SK-N-SH (cell line): ENCODE results near the gene TMPRSS9. TPM values are rescaled to one million over a fixed set of nuclear protein-coding genes. Genes with fewer than 3 reads are reported as not detected.

Experiments used
- CTCF ChIA-PET: fragments of 300-600, 350-600 bp; formaldehyde crosslinking; extraction: SDS; loops from one replicate; lab custom pipeline; 2021; lab: Yijun Ruan, JAX
- POLR2A ChIA-PET: fragments of 350-600 bp; sonication (Branson Sonifier 250); formaldehyde crosslinking; extraction: SDS; loops from one replicate; lab custom pipeline; 2020; ENCODE audit warnings: antibody characterized with exemption, inconsistent platforms; lab: Yijun Ruan, JAX
- DNase-seq: peaks from one replicate; pipeline ENCODE4 v3.0.0; 2012
- H2AFZ ChIP-seq: fragments of 200-600 bp; sonication (generic); 2 replicates; pipeline ENCODE4 v1.8.1; 2016; ENCODE audit warnings: antibody characterized with exemption, mild to moderate bottlenecking, low read depth
- H3F3A ChIP-seq: fragments of 200-600 bp; sonication (generic); replicated peaks from 2 replicates; pipeline ENCODE3; 2016; ENCODE audit warnings: antibody characterized with exemption, mild to moderate bottlenecking; ENCODE audit not compliant: insufficient read depth
- H3K27ac ChIP-seq, 2 experiments: fragments of 200-500 bp in 1 of 2; fragments of 200-600 bp in 1 of 2; sonication (Bioruptor generic) in 1 of 2; sonication (generic), shearing (Covaris generic) in 1 of 2; 2 replicates each; pipeline versions ENCODE4 v1.5.1 to v1.6.1; 2014 to 2016; ENCODE audit warnings: low read depth in 2 of 2, inconsistent platforms in 1 of 2, low read length in 1 of 2, mild to moderate bottlenecking in 1 of 2, mixed read lengths in 1 of 2
- H3K27me3 ChIP-seq: fragments of 200-600 bp; sonication (generic), shearing (Covaris generic); 2 replicates; pipeline ENCODE4 v1.6.1; 2016; ENCODE audit warnings: mixed run types; ENCODE audit not compliant: insufficient read depth
- H3K36me3 ChIP-seq, 2 experiments: fragments of 200-500 bp in 1 of 2; fragments of 200-600 bp in 1 of 2; sonication (Bioruptor generic) in 1 of 2; sonication (generic) in 1 of 2; replicated peaks in 1 of 2; 2 replicates each; pipeline versions ENCODE3 to v1.5.1; 2014 to 2016; ENCODE audit warnings: low read length in 1 of 2, mild to moderate bottlenecking in 1 of 2; ENCODE audit not compliant: insufficient read depth in 2 of 2, control insufficient read depth in 1 of 2
- H3K4me1 ChIP-seq, 2 experiments: fragments of 200-500 bp in 1 of 2; fragments of 200-600 bp in 1 of 2; sonication (Bioruptor generic) in 1 of 2; sonication (generic), shearing (Covaris generic) in 1 of 2; 2 replicates each; pipeline versions ENCODE4 v1.5.1 to v1.6.1; 2014 to 2016; ENCODE audit warnings: low read depth in 1 of 2, low read length in 1 of 2, mixed run types in 1 of 2; ENCODE audit not compliant: insufficient read depth in 2 of 2, control insufficient read depth in 1 of 2
- H3K4me2 ChIP-seq: fragments of 200-600 bp; sonication (generic), shearing (Covaris generic); 2 replicates; pipeline ENCODE4 v1.6.1; 2017; ENCODE audit warnings: mixed run types
- H3K4me3 ChIP-seq, 2 experiments: fragments of 200-500 bp in 1 of 2; fragments of 200-600 bp in 1 of 2; sonication (Bioruptor generic) in 1 of 2; sonication (generic), shearing (Covaris generic) in 1 of 2; 2 replicates each; pipeline versions ENCODE4 v1.5.1 to v1.8.1; 2014 to 2016; ENCODE audit warnings: low read depth in 2 of 2, inconsistent platforms in 1 of 2, low read length in 1 of 2, mild to moderate bottlenecking in 1 of 2, mixed read lengths in 1 of 2, moderate library complexity in 1 of 2
- H3K79me2 ChIP-seq: fragments of 200-600 bp; sonication (generic); 2 replicates; pipeline ENCODE4 v1.8.1; 2017; ENCODE audit warnings: mild to moderate bottlenecking; ENCODE audit not compliant: insufficient read depth
- H3K9ac ChIP-seq: fragments of 200-600 bp; sonication (generic); 2 replicates; pipeline ENCODE4 v1.6.1; 2017; ENCODE audit warnings: mixed run types
- H3K9me2 ChIP-seq: fragments of 200-600 bp; sonication (generic); 2 replicates; pipeline ENCODE4 v1.6.1; 2017; ENCODE audit warnings: mixed run types
- H3K9me3 ChIP-seq: fragments of 200-600 bp; sonication (generic); 2 replicates; pipeline ENCODE4 v1.6.1; 2017; ENCODE audit warnings: mixed run types, mild to moderate bottlenecking, moderate library complexity
- H4K20me1 ChIP-seq: fragments of 200-600 bp; sonication (generic); 2 replicates; pipeline ENCODE4 v1.6.1; 2017; ENCODE audit warnings: mild to moderate bottlenecking, mixed run types; ENCODE audit not compliant: insufficient read depth
- CHD2 ChIP-seq: fragments of 150-350 bp; IDR thresholded peaks from 2 replicates; pipeline ENCODE4 v1.6.1; 2018; ENCODE audit warnings: low read length; ENCODE audit not compliant: partially characterized antibody
- ELF1 ChIP-seq: IDR thresholded peaks from 2 replicates; pipeline ENCODE4 v1.4.0; 2012
- FOXM1 ChIP-seq: IDR thresholded peaks from 2 replicates; pipeline ENCODE4 v1.4.0; 2012; ENCODE audit warnings: low read depth, mild to moderate bottlenecking
- IRF3 ChIP-seq: fragments of 150-350 bp; IDR thresholded peaks from 2 replicates; pipeline ENCODE4 v1.6.1; 2016; ENCODE audit warnings: mild to moderate bottlenecking, low read depth, low read length
- JUND ChIP-seq: IDR thresholded peaks from 2 replicates; pipeline ENCODE4 v1.4.0; 2012
- MEF2A ChIP-seq: IDR thresholded peaks from 2 replicates; pipeline ENCODE4 v1.4.0; 2012; ENCODE audit warnings: low read depth, borderline replicate concordance
- MXI1 ChIP-seq: IDR thresholded peaks from 2 replicates; pipeline ENCODE4 v1.6.1; 2012; ENCODE audit warnings: mild to moderate bottlenecking, low read depth, low read length, improper control_type of control experiment
- REST ChIP-seq: IDR thresholded peaks from 2 replicates; pipeline ENCODE4 v1.6.1; 2012; ENCODE audit warnings: mild to moderate bottlenecking, low read depth, low read length, moderate library complexity
- RFX5 ChIP-seq: IDR thresholded peaks from 2 replicates; pipeline ENCODE4 v1.6.1; 2012; ENCODE audit warnings: mild to moderate bottlenecking, improper control_type of control experiment, low read length
- SIN3A ChIP-seq: IDR thresholded peaks from 2 replicates; pipeline ENCODE4 v1.6.1; 2012; ENCODE audit warnings: low read depth, mild to moderate bottlenecking, low read length, moderate library complexity, borderline replicate concordance
- SMC3 ChIP-seq: IDR thresholded peaks from 2 replicates; pipeline ENCODE4 v1.6.1; 2012; ENCODE audit warnings: low read depth, low read length, improper control_type of control experiment
- TEAD4 ChIP-seq: IDR thresholded peaks from 2 replicates; pipeline ENCODE4 v1.4.0; 2012; ENCODE audit warnings: mild to moderate bottlenecking, borderline replicate concordance; ENCODE audit not compliant: insufficient read depth
- YY1 ChIP-seq: IDR thresholded peaks from 2 replicates; pipeline ENCODE4 v1.4.0; 2012; ENCODE audit warnings: low read depth, mild to moderate bottlenecking
- ZBTB33 ChIP-seq: IDR thresholded peaks from 2 replicates; pipeline ENCODE4 v1.4.0; 2012; ENCODE audit warnings: low read depth, borderline replicate concordance
- WGBS: methylation state at CpG from one replicate; pipeline ENCODE4 v1.1.6; 2017; ENCODE audit warnings: low lambda C conversion rate; 5-methylcytosine and 5-hydroxymethylcytosine counted together
- polyA plus RNA-seq, 3 experiments: library from polyadenylated mRNA; depleted of rRNA; stranded (reverse); fragments of >200 nt; gene quantifications; 2 replicates each; pipeline ENCODE4 v1.2.3, GENCODE V29; 2012
- TF ChIP-seq, protein P1 (sequence below): fragments of 150-350 bp; IDR thresholded peaks from 2 replicates; pipeline ENCODE4 v1.6.1; 2017; ENCODE audit warnings: antibody characterized with exemption, low read length, low read depth, borderline replicate concordance
- TF ChIP-seq, protein P2 (sequence below): IDR thresholded peaks from 2 replicates; pipeline ENCODE4 v1.4.0; 2012; ENCODE audit warnings: low read depth, borderline replicate concordance
- TF ChIP-seq, protein P3 (sequence below): fragments of 200-600 bp; sonication (generic); IDR thresholded peaks from 2 replicates; pipeline ENCODE4 v1.6.1; 2017; ENCODE audit warnings: antibody characterized with exemption, mild to moderate bottlenecking, moderate library complexity
- TF ChIP-seq, protein P4 (sequence below): IDR thresholded peaks from 2 replicates; pipeline ENCODE4; 2012

Gene TMPRSS9
- polyA plus RNA-seq, 1 of the 3 experiments (the other 2 are of a cell fraction) = not detected

DNA sequence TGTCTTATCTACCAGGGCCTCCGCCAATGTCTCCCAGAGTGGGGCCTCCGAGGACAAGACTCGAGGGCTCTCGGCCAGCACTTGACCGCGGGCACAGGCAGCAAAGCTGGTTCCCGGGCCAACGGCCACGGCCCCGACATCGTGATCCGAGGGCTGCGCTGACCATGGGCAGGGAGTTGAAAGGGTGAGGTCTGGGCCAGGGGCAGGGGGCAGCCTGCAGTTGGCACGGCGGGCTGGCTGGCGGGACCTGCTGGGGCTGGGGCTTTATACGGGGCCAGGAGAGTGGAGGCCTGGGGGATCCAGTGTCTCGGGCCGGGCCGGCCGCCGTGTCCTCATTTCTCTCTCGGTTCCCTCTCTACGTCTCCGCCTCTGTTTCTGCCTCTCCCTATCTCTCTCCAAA lies 42.3 kb upstream of the TMPRSS9 start (continued):
- TF ChIP-seq, protein P1, sequence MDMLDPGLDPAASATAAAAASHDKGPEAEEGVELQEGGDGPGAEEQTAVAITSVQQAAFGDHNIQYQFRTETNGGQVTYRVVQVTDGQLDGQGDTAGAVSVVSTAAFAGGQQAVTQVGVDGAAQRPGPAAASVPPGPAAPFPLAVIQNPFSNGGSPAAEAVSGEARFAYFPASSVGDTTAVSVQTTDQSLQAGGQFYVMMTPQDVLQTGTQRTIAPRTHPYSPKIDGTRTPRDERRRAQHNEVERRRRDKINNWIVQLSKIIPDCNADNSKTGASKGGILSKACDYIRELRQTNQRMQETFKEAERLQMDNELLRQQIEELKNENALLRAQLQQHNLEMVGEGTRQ = no peak
- TF ChIP-seq FOXM1 (no peak), CHD2 (no peak), YY1 (no peak), RFX5 (no peak)
- TF ChIP-seq, protein P2, sequence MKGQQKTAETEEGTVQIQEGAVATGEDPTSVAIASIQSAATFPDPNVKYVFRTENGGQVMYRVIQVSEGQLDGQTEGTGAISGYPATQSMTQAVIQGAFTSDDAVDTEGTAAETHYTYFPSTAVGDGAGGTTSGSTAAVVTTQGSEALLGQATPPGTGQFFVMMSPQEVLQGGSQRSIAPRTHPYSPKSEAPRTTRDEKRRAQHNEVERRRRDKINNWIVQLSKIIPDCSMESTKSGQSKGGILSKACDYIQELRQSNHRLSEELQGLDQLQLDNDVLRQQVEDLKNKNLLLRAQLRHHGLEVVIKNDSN = no peak

GRCh38 chr19:2318923-2319322 lies 41.1 kb upstream of the TMPRSS9 start:
- DNase-seq = no peak

More at GRCh38 chr19:2318923-2319322, 41.1 kb upstream of the TMPRSS9 start:
- H3K9me2 ChIP-seq = no peaks in the 10 kb centered on the region
- H3K27me3 ChIP-seq = no peaks in the 10 kb centered on the region
- ChIA-PET CTCF (interaction anchor here (0.8 to 13.0 kb wide), 3 partner anchors 9 to 86 kb away, joined by 3 to 284 read pairs (median 107); partner anchors contain the start of gene PLEKHJ1), POLR2A (no interaction called here)
- H3K27ac ChIP-seq = no peak overlapping the region
- WGBS = 92% methylated on average over 3 of the region's 6 CpGs
- no peaks in the 10 kb centered on the region for H3K79me2 ChIP-seq
- H3K9me3 ChIP-seq = no peaks in the 10 kb centered on the region
- H2AFZ ChIP-seq = no peak overlapping the region
- H3K4me2 ChIP-seq = no peak overlapping the region
- peaks cover 7% of the 10 kb centered on the region for H3F3A ChIP-seq
- TF ChIP-seq IRF3 (no peak), ZBTB33 (no peak), SMC3 (no peak), TEAD4 (no peak), JUND (no peak), ELF1 (no peak), SIN3A (no peak), YY1 (no peak), MEF2A (no peak), MXI1 (no peak), FOXM1 (no peak), REST (no peak)
- TF ChIP-seq, protein P3, sequence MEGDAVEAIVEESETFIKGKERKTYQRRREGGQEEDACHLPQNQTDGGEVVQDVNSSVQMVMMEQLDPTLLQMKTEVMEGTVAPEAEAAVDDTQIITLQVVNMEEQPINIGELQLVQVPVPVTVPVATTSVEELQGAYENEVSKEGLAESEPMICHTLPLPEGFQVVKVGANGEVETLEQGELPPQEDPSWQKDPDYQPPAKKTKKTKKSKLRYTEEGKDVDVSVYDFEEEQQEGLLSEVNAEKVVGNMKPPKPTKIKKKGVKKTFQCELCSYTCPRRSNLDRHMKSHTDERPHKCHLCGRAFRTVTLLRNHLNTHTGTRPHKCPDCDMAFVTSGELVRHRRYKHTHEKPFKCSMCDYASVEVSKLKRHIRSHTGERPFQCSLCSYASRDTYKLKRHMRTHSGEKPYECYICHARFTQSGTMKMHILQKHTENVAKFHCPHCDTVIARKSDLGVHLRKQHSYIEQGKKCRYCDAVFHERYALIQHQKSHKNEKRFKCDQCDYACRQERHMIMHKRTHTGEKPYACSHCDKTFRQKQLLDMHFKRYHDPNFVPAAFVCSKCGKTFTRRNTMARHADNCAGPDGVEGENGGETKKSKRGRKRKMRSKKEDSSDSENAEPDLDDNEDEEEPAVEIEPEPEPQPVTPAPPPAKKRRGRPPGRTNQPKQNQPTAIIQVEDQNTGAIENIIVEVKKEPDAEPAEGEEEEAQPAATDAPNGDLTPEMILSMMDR = no peak
- TF ChIP-seq, protein P4, sequence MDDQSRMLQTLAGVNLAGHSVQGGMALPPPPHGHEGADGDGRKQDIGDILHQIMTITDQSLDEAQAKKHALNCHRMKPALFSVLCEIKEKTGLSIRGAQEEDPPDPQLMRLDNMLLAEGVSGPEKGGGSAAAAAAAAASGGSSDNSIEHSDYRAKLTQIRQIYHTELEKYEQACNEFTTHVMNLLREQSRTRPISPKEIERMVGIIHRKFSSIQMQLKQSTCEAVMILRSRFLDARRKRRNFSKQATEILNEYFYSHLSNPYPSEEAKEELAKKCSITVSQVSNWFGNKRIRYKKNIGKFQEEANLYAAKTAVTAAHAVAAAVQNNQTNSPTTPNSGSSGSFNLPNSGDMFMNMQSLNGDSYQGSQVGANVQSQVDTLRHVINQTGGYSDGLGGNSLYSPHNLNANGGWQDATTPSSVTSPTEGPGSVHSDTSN = no peak
- H3K4me1 ChIP-seq = peaks cover 0 to 2% of the 10 kb centered on the region in 2 experiments; a peak in 1 of 4 replicates
- H3K9ac ChIP-seq = no peak overlapping the region
- no peaks in the 10 kb centered on the region for H4K20me1 ChIP-seq
- no peak overlapping the region for H3K4me3 ChIP-seq
- H3K36me3 ChIP-seq = peaks cover 0 to 9% of the 10 kb centered on the region in 2 experiments
